Loucy (cell line): ENCODE results near the gene RHD.

Experiments used
- CTCF ChIP-seq: fragments of 200-600 bp; sonication (generic); conservative IDR thresholded peaks from 2 replicates; pipeline ENCODE4 v1.5.1; 2014; ENCODE audit warnings: mild to moderate bottlenecking, antibody characterized with exemption, low read length
- EZH2phosphoT487 ChIP-seq: fragments of 200-600 bp; IDR thresholded peaks from 2 replicates; pipeline ENCODE4 v1.6.1; 2018; ENCODE audit warnings: antibody characterized with exemption, mild to moderate bottlenecking, moderate library complexity, borderline replicate concordance

DNA sequence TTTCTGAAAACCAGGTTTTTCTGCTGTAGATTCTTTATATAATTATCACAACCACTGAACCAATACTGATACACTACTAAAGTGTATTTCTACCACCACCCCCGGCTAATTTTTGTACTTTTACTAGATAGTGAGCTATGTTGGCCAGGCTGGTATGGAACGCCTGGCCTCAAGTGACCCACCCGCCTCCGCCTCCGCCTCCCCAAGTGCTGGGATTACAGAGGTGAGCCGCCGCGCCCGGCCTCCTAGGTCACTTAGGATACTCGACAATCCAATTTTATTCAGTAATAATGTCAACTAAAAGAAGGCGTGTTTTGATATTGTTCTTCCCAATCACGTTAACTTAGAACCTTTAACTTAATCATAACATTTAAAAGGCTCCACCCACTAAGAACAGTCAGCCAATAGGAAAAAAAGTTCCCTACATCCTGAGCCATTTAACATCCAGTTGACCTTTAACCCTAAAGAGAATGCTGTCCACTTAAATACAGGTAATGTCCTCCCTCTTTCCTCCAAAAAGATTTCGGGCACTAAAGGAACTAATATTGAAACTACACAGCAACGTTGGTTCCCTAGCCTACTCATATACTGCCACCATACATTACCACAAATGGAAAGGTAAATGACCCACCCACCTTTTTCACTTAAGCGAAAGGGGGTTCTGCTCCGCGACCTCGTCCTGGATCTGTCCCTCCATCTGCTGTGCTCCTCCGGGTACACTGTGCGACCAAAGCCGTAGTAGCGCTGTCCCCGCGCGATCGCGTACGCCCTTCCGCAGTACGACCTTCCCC, 26.3 kb upstream of the RHD start:
- TF ChIP-seq CTCF (no peak), EZH2phosphoT487 (no peak)
